ENCODE measurements around the gene CACNB1. TPM values are rescaled to one million over a fixed set of nuclear protein-coding genes. Genes with fewer than 3 reads are reported as not detected.

CACNB1 gene
- total RNA-seq, 3 donors from 2014 or later (not counting 1 experiment from before 2014, with no cell fraction given): 23.7 to 28.5 (median 28.1) TPM

DNA sequence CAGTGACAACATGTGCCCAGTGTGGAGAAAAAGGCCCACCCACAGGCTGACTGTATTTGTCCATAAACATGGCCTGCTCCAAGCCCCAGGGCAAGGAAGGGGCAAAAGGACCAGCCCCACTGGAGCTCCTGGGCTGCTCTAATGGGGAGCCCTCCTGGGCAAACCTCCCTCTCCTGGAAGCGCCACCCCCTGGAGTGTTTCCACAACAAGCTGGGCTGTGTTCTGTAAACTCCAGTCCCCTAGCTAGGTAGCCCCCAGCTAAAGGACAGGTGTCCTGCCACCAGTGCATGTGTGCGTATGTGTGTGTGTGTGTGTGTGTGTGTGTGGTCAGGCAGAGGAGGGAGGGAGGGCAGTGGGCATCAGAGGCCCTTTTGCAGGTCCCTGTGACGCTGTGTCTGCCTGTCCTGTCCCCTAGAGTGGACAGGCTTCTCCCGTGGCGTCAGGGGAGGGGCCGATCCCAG lies 39.5 kb upstream of the CACNB1 start:
- ATAC-seq (no peak), DNase-seq (no peak)
- no peaks in the 10 kb centered on the region for H3K9me3 Mint-ChIP-seq
- H3K36me3 Mint-ChIP-seq: no peaks in the 10 kb centered on the region
- intact Hi-C loops (cut with micrococcal nuclease): loop anchor here (5.0 kb wide), 1 partner anchor 170 kb away; no protein-coding TSS in a partner anchor
- TF ChIP-seq, protein P1, sequence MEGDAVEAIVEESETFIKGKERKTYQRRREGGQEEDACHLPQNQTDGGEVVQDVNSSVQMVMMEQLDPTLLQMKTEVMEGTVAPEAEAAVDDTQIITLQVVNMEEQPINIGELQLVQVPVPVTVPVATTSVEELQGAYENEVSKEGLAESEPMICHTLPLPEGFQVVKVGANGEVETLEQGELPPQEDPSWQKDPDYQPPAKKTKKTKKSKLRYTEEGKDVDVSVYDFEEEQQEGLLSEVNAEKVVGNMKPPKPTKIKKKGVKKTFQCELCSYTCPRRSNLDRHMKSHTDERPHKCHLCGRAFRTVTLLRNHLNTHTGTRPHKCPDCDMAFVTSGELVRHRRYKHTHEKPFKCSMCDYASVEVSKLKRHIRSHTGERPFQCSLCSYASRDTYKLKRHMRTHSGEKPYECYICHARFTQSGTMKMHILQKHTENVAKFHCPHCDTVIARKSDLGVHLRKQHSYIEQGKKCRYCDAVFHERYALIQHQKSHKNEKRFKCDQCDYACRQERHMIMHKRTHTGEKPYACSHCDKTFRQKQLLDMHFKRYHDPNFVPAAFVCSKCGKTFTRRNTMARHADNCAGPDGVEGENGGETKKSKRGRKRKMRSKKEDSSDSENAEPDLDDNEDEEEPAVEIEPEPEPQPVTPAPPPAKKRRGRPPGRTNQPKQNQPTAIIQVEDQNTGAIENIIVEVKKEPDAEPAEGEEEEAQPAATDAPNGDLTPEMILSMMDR (IDR thresholded peaks at IDR 0.05): no peak
- H3K27ac Mint-ChIP-seq: no peak overlapping the region
- peaks cover 0 to 4% of the 10 kb centered on the region in 2 donors for H3K27me3 Mint-ChIP-seq (ENCODE audit: low read depth in 2 of 2)
- H3K27me3 ChIP-seq (ENCODE audit: control insufficient read depth, insufficient read depth, low read length): no peaks in the 10 kb centered on the region
- no peak overlapping the region for H3K27ac ChIP-seq (ENCODE audit: low read length)
- no peak overlapping the region for H3K4me3 ChIP-seq (ENCODE audit: low read length)
- H3K36me3 ChIP-seq (ENCODE audit: control insufficient read depth, insufficient read depth, low read length): no peaks in the 10 kb centered on the region
- H3K4me1 ChIP-seq (ENCODE audit: control insufficient read depth, insufficient read depth, low read length): peaks cover 32% of the 10 kb centered on the region
- 96% methylated on average over 6 of the region's 6 CpGs for WGBS (ENCODE audit: insufficient coverage)
- no peak overlapping the region for H3K4me3 Mint-ChIP-seq
- H3K9me3 ChIP-seq (ENCODE audit: control insufficient read depth, insufficient read depth, low read length): no peaks in the 10 kb centered on the region
- H3K4me1 Mint-ChIP-seq: peaks cover 20 to 31% of the 10 kb centered on the region in 2 donors

GRCh38 chr17:39236450-39236927 lies 39.0 kb upstream of the CACNB1 start:
- Mint-ChIP-seq H3K36me3 (no peaks in the 10 kb centered on the region), H3K4me3 (no peak overlapping the region), H3K9me3 (no peaks in the 10 kb centered on the region), H3K27ac (peak overlapping the region in 1 of 2 donors; percentile 52), H3K27me3 (ENCODE audit: low read depth in 2 of 2) (peaks cover 0 to 9% of the 10 kb centered on the region in 2 donors), H3K4me1 (peaks cover 25 to 37% of the 10 kb centered on the region in 2 donors)
- no peak for DNase-seq
- Histone ChIP-seq H3K27ac (ENCODE audit: low read length) (no peak overlapping the region), H3K4me3 (ENCODE audit: low read length) (no peak overlapping the region), H3K36me3 (ENCODE audit: control insufficient read depth, insufficient read depth, low read length) (no peaks in the 10 kb centered on the region), H3K9me3 (ENCODE audit: control insufficient read depth, insufficient read depth, low read length) (no peaks in the 10 kb centered on the region), H3K4me1 (ENCODE audit: control insufficient read depth, insufficient read depth, low read length) (peaks cover 37% of the 10 kb centered on the region), H3K27me3 (ENCODE audit: control insufficient read depth, insufficient read depth, low read length) (no peaks in the 10 kb centered on the region)
- TF ChIP-seq, protein P1 (IDR thresholded peaks at IDR 0.05): no peak
- intact Hi-C loops (cut with micrococcal nuclease): loop anchor here (5.0 kb wide), 1 partner anchor 169 kb away; no protein-coding TSS in a partner anchor
- no peak for ATAC-seq
- 88% methylated on average over 3 of the region's 5 CpGs for WGBS (ENCODE audit: insufficient coverage)

DNA sequence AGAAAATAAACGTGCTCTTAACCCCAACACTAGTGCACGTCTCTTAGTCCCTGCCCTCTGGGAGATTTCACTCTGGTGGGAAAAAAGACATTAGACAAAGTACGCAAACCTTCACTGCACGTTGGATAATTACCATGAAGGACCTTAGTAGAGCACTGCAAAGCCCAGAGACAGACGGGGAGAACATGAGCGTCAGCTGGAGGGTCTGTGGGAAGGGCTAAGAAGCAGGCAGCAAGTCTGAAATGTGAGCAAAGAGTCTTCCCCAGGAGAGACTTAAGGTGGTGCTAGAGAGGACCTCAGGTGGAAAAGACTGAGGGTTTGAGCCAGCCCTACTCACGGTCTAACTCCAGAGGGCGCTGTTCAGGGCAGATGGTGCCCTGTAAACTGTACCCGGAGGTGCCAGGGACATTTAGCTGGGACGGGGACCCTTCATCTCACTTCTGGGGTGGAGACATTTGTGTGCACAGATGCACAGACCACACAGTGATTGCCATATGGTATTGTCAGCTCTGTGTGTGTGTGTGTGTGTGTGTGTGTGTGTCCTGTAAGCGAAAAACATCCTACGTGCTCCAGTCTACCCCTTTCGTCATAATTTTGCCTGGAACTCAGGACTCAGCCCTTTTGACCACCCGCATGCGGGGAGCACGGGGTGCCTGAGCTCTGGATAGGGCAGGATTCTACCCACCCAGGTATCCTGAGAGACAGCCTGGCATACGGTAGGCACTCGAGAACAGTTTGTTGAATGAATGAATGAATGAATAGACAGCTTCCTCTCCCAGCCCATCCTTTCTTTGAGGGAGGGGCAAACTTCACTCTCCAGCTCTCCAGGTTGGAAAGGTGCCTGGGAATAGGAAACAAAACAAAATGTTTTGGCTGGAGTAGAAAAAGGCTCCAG lies 38.3 kb upstream of the CACNB1 start:
- Histone ChIP-seq H3K36me3 (ENCODE audit: control insufficient read depth, insufficient read depth, low read length) (no peaks in the 10 kb centered on the region), H3K9me3 (ENCODE audit: control insufficient read depth, insufficient read depth, low read length) (no peaks in the 10 kb centered on the region), H3K4me3 (ENCODE audit: low read length) (no peak overlapping the region), H3K4me1 (ENCODE audit: control insufficient read depth, insufficient read depth, low read length) (peaks cover 38% of the 10 kb centered on the region), H3K27me3 (ENCODE audit: control insufficient read depth, insufficient read depth, low read length) (no peaks in the 10 kb centered on the region), H3K27ac (ENCODE audit: low read length) (no peak overlapping the region)
- H3K36me3 Mint-ChIP-seq: no peaks in the 10 kb centered on the region
- DNase-seq (peak in 1 of 2 donors; percentile 78), ATAC-seq (peak; percentile 39 to 63 (median 51))
- H3K9me3 Mint-ChIP-seq: no peaks in the 10 kb centered on the region
- peak overlapping the region in 1 of 2 donors; percentile 52 for H3K27ac Mint-ChIP-seq
- H3K27me3 Mint-ChIP-seq (ENCODE audit: low read depth in 2 of 2): peaks cover under 1 to 10% of the 10 kb centered on the region in 2 donors
- 45% methylated on average over 15 of the region's 18 CpGs for WGBS (ENCODE audit: insufficient coverage)
- peaks cover 26 to 38% of the 10 kb centered on the region in 2 donors for H3K4me1 Mint-ChIP-seq
- H3K4me3 Mint-ChIP-seq: no peak overlapping the region
- TF ChIP-seq, protein P1 (IDR thresholded peaks at IDR 0.05): peak; percentile 48
- intact Hi-C loops (cut with micrococcal nuclease): loop anchor here (5.0 kb wide), 1 partner anchor 169 kb away; no protein-coding TSS in a partner anchor
